ENCODE results near the gene NFRKB. TPM values are rescaled to one million over a fixed set of nuclear protein-coding genes. Genes with fewer than 3 reads are reported as not detected.

NFRKB gene
- total RNA-seq (10 to 100 TPM; 37.5 to 37.8 TPM), polyA plus RNA-seq (20.3 TPM)

DNA sequence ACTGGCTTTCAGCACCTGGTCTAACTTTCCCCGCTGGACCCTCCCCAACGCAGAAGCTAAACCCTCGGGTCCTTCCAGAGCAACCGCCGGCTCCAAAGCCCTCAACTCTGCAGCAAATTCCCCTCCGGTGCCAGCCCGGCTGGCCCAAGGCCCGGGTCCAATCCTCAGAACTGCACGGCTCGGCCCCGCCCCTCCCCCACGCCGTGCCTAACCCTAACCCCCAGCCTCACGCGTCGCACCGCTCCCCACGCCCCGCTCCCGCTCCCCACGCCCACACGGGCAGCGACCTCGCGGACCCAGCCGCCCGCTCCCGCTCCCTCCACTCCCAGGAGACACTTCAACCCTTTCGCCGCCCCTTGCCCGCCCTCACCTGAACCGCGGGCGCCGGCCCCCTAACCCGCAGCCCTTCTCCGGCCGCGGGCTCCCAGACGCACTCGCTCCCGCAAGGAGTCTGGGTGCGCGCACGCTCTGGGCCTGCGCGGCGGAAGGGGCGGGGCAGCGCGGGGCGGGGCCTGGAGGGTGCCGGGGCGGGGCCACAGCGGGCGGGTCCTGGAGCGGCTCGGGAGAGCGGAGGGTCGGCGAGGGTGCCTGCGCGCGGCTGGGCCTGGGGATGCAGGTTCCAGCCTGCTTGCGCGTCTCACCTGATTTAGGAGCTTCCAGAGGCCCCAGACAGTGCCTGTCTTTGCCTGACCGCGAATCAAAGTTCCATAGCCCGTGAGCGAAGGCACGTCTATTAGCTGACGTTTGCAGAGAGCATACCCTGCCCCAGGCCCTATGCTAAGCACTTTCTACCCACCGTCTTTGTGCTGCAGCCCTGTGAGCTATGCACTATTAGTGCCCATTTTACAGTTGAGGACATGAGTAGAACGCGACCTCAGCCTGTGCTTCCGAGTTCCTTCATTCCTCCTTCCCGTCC lies at the start of gene NFRKB:
Gene NFRKB (minus strand): TSS at position 453 of the 916 bp plus-strand sequence. CDS start 2,729 bp downstream, outside the sequence.
- Histone ChIP-seq H3K4me1 (ENCODE audit: insufficient read depth, low read length) (peaks cover 20% of the 10 kb centered on the region), H3K9me3 (ENCODE audit: low read length) (no peaks in the 10 kb centered on the region), H3K4me3 (ENCODE audit: low read length) (peak within 1 kb of the TSS; percentile 91), H3K27me3 (ENCODE audit: insufficient read depth, low read length, poor library complexity, severe bottlenecking) (no peaks in the 10 kb centered on the region), H3K36me3 (ENCODE audit: insufficient read depth, low read length) (peaks cover 17% of the 10 kb centered on the region), H3K27ac (ENCODE audit: low read depth, low read length) (peak within 1 kb of the TSS; percentile 65)
- Mint-ChIP-seq H3K27ac (peak within 1 kb of the TSS; percentile 79 to 97 (median 91)), H3K9me3 (no peaks in the 10 kb centered on the region), H3K4me3 (peak within 1 kb of the TSS; percentile 90 to 96 (median 93)), H3K4me1 (peaks cover 35 to 50% (median 44%) of the 10 kb centered on the region in 3 donors), H3K36me3 (peaks cover 4 to 36% (median 12%) of the 10 kb centered on the region in 3 donors), H3K27me3 (peaks cover 0 to 2% of the 10 kb centered on the region in 2 donors)
- DNase-seq, result peak; percentile 79 to 89 (median 85)
- CTCF ChIA-PET, result interaction anchor here (0.9 to 1.4 kb wide), 3 partner anchors 14 to 1021 kb away, joined by 3 to 7 read pairs (median 4); partner anchors contain the start of gene SNX19
- POLR2A ChIA-PET, result interaction anchor here (0.6 to 1.0 kb wide), 6 partner anchors 41 to 226 kb away, joined by 3 to 4 read pairs (median 3); partner anchors contain the start of gene PRDM10

DNA sequence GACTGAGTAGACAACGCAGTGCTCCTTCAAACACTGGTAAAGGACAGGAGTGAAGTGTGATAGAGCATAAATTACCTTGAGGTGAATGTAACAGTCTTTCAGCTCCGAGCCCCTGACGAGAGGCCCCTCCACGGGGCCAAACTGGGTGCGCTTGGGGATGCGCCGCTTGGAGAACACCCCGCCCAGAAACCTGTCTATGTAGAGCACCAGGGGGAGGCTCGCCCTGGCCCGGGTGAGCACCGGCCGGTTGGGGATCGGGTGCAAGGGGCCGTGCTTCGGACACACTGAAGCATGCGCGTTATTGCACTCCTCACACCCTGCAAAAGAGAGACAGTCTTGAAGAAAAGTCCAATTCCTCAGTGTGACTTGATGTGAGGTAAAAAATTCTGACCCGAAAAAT lies 49.3 kb upstream of the NFRKB start:
- no peaks in the 10 kb centered on the region for H3K9me3 ChIP-seq (ENCODE audit: low read length)
- Mint-ChIP-seq H3K27me3 (no peaks in the 10 kb centered on the region), H3K36me3 (peaks cover 10 to 67% (median 27%) of the 10 kb centered on the region in 3 donors), H3K9me3 (no peaks in the 10 kb centered on the region), H3K4me1 (no peaks in the 10 kb centered on the region), H3K27ac (no peak overlapping the region), H3K4me3 (no peak overlapping the region)
- no peak overlapping the region for H3K4me3 ChIP-seq (ENCODE audit: low read length)
- H3K27me3 ChIP-seq (ENCODE audit: insufficient read depth, low read length, poor library complexity, severe bottlenecking), result no peaks in the 10 kb centered on the region
- no peak overlapping the region for H3K27ac ChIP-seq (ENCODE audit: low read depth, low read length)
- ChIA-PET CTCF (no interaction called here), POLR2A (no interaction called here)
- no peaks in the 10 kb centered on the region for H3K4me1 ChIP-seq (ENCODE audit: insufficient read depth, low read length)
- DNase-seq, result no peak
- H3K36me3 ChIP-seq (ENCODE audit: insufficient read depth, low read length), result peaks cover 5% of the 10 kb centered on the region

DNA sequence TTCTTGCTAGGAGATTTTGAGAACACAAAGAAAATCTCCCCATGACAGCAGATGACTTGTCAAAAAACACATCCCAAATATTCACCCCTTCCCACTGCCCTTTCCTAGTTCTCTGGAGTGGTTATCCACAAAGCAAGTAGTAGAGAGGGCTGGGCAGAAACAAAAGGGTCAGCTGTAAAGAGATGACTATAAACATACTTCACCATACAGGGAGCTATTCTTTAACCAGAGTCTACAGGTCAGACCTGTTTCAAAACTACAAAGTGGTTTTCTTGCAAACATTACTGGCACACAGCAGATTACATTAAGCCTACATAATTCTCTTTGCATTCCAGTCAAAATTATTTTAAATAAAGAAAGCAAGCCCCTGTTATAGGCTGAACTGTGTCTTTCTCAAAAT lies 47.7 kb upstream of the NFRKB start:
- DNase-seq, result no peak
- no peaks in the 10 kb centered on the region for H3K27me3 ChIP-seq (ENCODE audit: insufficient read depth, low read length, poor library complexity, severe bottlenecking)
- H3K27ac ChIP-seq (ENCODE audit: low read depth, low read length), result no peak overlapping the region
- no peaks in the 10 kb centered on the region for H3K9me3 Mint-ChIP-seq
- H3K36me3 ChIP-seq (ENCODE audit: insufficient read depth, low read length), result peaks cover 5% of the 10 kb centered on the region
- H3K36me3 Mint-ChIP-seq, result peaks cover 10 to 67% (median 28%) of the 10 kb centered on the region in 3 donors
- ChIA-PET CTCF (interaction anchor here (1.1 kb wide), 1 partner anchor 19 kb away, joined by 4 read pairs; no protein-coding TSS in a partner anchor), POLR2A (no interaction called here)
- H3K4me1 ChIP-seq (ENCODE audit: insufficient read depth, low read length), result no peaks in the 10 kb centered on the region
- H3K4me1 Mint-ChIP-seq, result no peaks in the 10 kb centered on the region
- no peak overlapping the region for H3K4me3 ChIP-seq (ENCODE audit: low read length)
- no peaks in the 10 kb centered on the region for H3K9me3 ChIP-seq (ENCODE audit: low read length)
- H3K4me3 Mint-ChIP-seq, result no peak overlapping the region
- no peak overlapping the region for H3K27ac Mint-ChIP-seq
- H3K27me3 Mint-ChIP-seq, result no peaks in the 10 kb centered on the region

DNA sequence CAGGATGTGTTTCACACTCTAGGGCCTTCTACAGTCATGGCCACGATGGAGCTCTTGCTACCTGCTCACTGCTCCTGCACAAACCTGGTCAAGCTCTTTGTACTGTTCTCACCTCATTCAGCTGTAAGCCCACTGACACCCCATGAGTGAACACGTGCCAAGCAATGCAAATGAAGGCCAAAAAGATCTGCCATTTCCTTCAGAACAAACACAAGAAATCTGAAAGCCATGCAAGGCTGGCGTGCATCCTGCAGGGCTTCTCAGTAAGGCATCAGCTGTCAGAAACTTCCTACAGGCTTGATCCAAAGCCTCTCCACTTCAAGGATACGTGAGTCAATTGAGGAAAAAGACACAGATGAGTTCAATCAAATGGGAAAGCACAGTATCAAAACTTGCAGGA lies 44.1 kb upstream of the NFRKB start:
- Mint-ChIP-seq H3K27ac (peak overlapping the region in 1 of 8 donors; percentile 77), H3K4me3 (no peak overlapping the region), H3K9me3 (no peaks in the 10 kb centered on the region), H3K4me1 (no peaks in the 10 kb centered on the region), H3K27me3 (no peaks in the 10 kb centered on the region), H3K36me3 (peaks cover 4 to 54% (median 22%) of the 10 kb centered on the region in 3 donors)
- no peak for DNase-seq
- CTCF ChIA-PET, result no interaction called here
- no peaks in the 10 kb centered on the region for H3K4me1 ChIP-seq (ENCODE audit: insufficient read depth, low read length)
- no peaks in the 10 kb centered on the region for H3K27me3 ChIP-seq (ENCODE audit: insufficient read depth, low read length, poor library complexity, severe bottlenecking)
- no peaks in the 10 kb centered on the region for H3K9me3 ChIP-seq (ENCODE audit: low read length)
- H3K36me3 ChIP-seq (ENCODE audit: insufficient read depth, low read length), result peaks cover 3% of the 10 kb centered on the region
- POLR2A ChIA-PET, result no interaction called here
- H3K27ac ChIP-seq (ENCODE audit: low read depth, low read length), result no peak overlapping the region
- no peak overlapping the region for H3K4me3 ChIP-seq (ENCODE audit: low read length)

DNA sequence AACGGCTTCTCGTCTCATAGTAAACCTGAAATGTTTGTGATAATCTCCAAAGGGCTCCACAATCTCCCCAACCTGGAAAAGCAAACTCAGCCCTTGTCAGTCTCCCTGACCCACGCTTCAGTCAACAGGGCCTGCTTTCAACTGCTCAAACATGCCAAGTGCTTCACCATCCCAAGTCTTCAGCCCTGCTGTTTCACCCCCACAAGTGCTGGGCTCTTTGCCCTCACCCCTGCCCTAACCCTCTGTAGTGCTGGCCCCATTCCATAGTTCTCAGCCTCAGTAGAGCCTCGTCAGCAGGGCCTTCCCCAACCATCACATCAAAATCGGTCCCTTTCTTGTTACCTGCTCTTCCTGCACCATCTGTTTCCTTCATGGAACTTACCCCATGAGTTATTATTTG lies 43.4 kb upstream of the NFRKB start:
- no peak for DNase-seq
- H3K27me3 Mint-ChIP-seq, result no peaks in the 10 kb centered on the region
- Histone ChIP-seq H3K4me3 (ENCODE audit: low read length) (no peak overlapping the region), H3K27me3 (ENCODE audit: insufficient read depth, low read length, poor library complexity, severe bottlenecking) (no peaks in the 10 kb centered on the region), H3K4me1 (ENCODE audit: insufficient read depth, low read length) (no peaks in the 10 kb centered on the region), H3K27ac (ENCODE audit: low read depth, low read length) (no peak overlapping the region), H3K9me3 (ENCODE audit: low read length) (no peaks in the 10 kb centered on the region), H3K36me3 (ENCODE audit: insufficient read depth, low read length) (peaks cover 7% of the 10 kb centered on the region)
- no peak overlapping the region for H3K4me3 Mint-ChIP-seq
- no peak overlapping the region for H3K27ac Mint-ChIP-seq
- no peaks in the 10 kb centered on the region for H3K4me1 Mint-ChIP-seq
- ChIA-PET POLR2A (no interaction called here), CTCF (no interaction called here)
- H3K36me3 Mint-ChIP-seq, result peaks cover 4 to 57% (median 27%) of the 10 kb centered on the region in 3 donors
- H3K9me3 Mint-ChIP-seq, result no peaks in the 10 kb centered on the region

DNA sequence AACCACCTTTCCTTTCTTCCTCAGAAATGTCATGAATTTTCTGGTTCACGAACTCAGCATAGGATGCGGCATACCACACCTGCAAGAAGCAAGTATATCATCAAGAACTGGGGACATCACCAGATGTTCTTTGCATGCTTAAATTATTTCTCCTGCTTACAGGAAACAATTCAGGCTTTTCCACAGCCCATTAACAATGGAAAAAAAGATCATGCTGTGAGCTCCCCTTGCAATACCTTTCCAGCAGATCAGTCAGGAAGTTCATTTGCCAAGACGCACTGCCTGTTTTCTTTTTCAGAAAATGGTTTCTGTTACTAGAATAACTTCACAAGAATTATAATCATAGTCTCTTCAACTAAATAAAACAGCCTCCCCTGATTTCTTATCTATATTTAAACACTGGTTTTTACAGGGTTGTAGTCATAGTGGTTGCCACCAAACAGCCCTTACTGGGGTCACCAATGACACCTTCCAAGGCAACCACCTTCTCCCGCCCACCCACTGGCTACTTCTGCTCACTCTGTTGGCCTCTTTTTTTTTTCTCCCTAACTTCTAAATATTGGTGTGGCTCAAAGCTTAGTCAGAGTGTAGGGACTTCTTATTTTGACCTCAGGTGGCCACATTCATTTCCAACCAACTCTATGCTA lies 42.3 kb upstream of the NFRKB start:
- Histone ChIP-seq H3K4me3 (ENCODE audit: low read length) (no peak overlapping the region), H3K9me3 (ENCODE audit: low read length) (no peaks in the 10 kb centered on the region), H3K4me1 (ENCODE audit: insufficient read depth, low read length) (no peaks in the 10 kb centered on the region), H3K27ac (ENCODE audit: low read depth, low read length) (no peak overlapping the region), H3K36me3 (ENCODE audit: insufficient read depth, low read length) (peaks cover 9% of the 10 kb centered on the region), H3K27me3 (ENCODE audit: insufficient read depth, low read length, poor library complexity, severe bottlenecking) (no peaks in the 10 kb centered on the region)
- Mint-ChIP-seq H3K27me3 (no peaks in the 10 kb centered on the region), H3K4me1 (no peaks in the 10 kb centered on the region), H3K4me3 (no peak overlapping the region), H3K36me3 (peaks cover 4 to 58% (median 28%) of the 10 kb centered on the region in 3 donors), H3K9me3 (no peaks in the 10 kb centered on the region), H3K27ac (peak overlapping the region in 1 of 8 donors; percentile 66)
- ChIA-PET POLR2A (no interaction called here), CTCF (no interaction called here)
- no peak for DNase-seq

DNA sequence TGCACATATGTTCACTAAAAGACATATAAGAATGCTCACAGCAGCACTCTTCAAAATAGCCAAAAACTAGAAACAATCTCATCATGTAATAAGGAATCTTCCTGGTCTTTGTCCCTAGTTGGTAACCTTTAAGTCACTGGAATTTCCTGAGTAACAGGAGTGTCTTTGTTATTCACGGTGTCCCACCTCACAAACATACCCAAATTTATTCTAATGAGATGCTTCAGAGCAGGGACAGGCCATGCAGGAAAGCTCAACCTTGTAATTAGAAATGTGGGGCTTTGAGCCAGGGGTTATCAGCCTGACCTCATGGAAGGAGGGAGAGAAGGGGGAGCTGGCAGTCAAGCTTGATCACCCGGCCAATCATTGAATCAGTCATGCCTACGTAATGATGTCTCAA lies 40.3 kb upstream of the NFRKB start:
- no peak overlapping the region for H3K4me3 Mint-ChIP-seq
- no peaks in the 10 kb centered on the region for H3K9me3 Mint-ChIP-seq
- no peak overlapping the region for H3K27ac Mint-ChIP-seq
- DNase-seq, result no peak
- ChIA-PET CTCF (interaction anchor here (1.8 kb wide), 1 partner anchor 12 kb away, joined by 5 read pairs; no protein-coding TSS in a partner anchor), POLR2A (no interaction called here)
- Histone ChIP-seq H3K4me1 (ENCODE audit: insufficient read depth, low read length) (no peaks in the 10 kb centered on the region), H3K27me3 (ENCODE audit: insufficient read depth, low read length, poor library complexity, severe bottlenecking) (no peaks in the 10 kb centered on the region), H3K27ac (ENCODE audit: low read depth, low read length) (no peak overlapping the region), H3K36me3 (ENCODE audit: insufficient read depth, low read length) (peaks cover 9% of the 10 kb centered on the region), H3K9me3 (ENCODE audit: low read length) (no peaks in the 10 kb centered on the region), H3K4me3 (ENCODE audit: low read length) (no peak overlapping the region)
- H3K36me3 Mint-ChIP-seq, result peaks cover 8 to 56% (median 24%) of the 10 kb centered on the region in 3 donors
- H3K27me3 Mint-ChIP-seq, result no peaks in the 10 kb centered on the region
- no peaks in the 10 kb centered on the region for H3K4me1 Mint-ChIP-seq

DNA sequence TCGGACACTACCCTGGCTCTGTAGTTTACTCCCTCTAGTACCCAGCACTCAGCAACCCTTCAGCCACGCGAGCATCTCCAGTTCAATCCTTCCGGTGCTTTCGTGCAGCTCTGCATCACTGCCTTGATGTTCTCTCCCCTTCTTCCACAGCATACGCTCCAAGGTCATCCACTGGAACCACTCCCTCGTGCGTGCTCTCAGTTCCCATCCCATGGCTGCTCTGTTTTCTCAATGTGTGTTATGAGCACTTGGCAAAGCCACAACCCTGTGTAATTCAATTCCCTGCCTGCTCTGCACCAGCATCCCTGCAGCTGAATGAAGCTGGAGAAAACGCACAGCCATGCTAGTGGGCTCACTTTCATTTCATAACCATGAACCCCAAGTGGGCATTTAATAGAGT lies 38.5 kb upstream of the NFRKB start:
- Mint-ChIP-seq H3K4me3 (no peak overlapping the region), H3K4me1 (no peaks in the 10 kb centered on the region), H3K27me3 (no peaks in the 10 kb centered on the region), H3K9me3 (no peaks in the 10 kb centered on the region), H3K27ac (peak overlapping the region in 2 of 8 donors; percentile 14 to 29), H3K36me3 (peaks cover 6 to 62% (median 36%) of the 10 kb centered on the region in 3 donors)
- no peaks in the 10 kb centered on the region for H3K4me1 ChIP-seq (ENCODE audit: insufficient read depth, low read length)
- DNase-seq, result no peak
- no peaks in the 10 kb centered on the region for H3K9me3 ChIP-seq (ENCODE audit: low read length)
- ChIA-PET CTCF (no interaction called here), POLR2A (interaction anchor here (0.6 kb wide), 1 partner anchor 87 kb away, joined by 3 read pairs; no protein-coding TSS in a partner anchor)
- H3K27ac ChIP-seq (ENCODE audit: low read depth, low read length), result no peak overlapping the region
- H3K36me3 ChIP-seq (ENCODE audit: insufficient read depth, low read length), result peaks cover 9% of the 10 kb centered on the region
- no peaks in the 10 kb centered on the region for H3K27me3 ChIP-seq (ENCODE audit: insufficient read depth, low read length, poor library complexity, severe bottlenecking)
- H3K4me3 ChIP-seq (ENCODE audit: low read length), result no peak overlapping the region

All from CD8-positive, alpha-beta memory T cell (primary cell).